Activated B cell treated with CpG ODN at 0.5 μM for 24 hours (primary cell): Measurements from ENCODE around the gene BICD1. TPM values are rescaled to one million over a fixed set of nuclear protein-coding genes. Genes with fewer than 3 reads are reported as not detected.
"Not testable (repeated sequence)": the region's sequence is repeated elsewhere in the genome, so short reads cannot be mapped to it uniquely, and the experiment has no call there.

Experiments used
- ATAC-seq: fragments of 200-7000 bp; cut with Tn5 transposase; one replicate; pipeline ENCODE4 v1.10.0; 2021; ENCODE audit warnings: low read depth, mild to moderate bottlenecking, moderate library complexity
- CTCF ChIA-PET: fragments of 350-600 bp; sonication (Branson Sonifier 250); formaldehyde crosslinking; loops from one replicate; lab custom pipeline; 2021; ENCODE audit warnings: antibody characterized with exemption; lab: Charles Lee
- POLR2A ChIA-PET: fragments of 350-600 bp; sonication (Branson Sonifier 250); formaldehyde crosslinking; loops from one replicate; lab custom pipeline; 2021; ENCODE audit warnings: antibody characterized with exemption; lab: Charles Lee
- DNase-seq: peaks from one replicate; pipeline ENCODE4 v3.0.0; 2022
- H3K27ac Mint-ChIP-seq: one replicate; pipeline ENCODE4 v1.8.0; 2020; ENCODE audit warnings: mixed read lengths
- H3K27me3 Mint-ChIP-seq: one replicate; pipeline ENCODE4 v1.8.0; 2021; ENCODE audit warnings: mixed read lengths
- H3K36me3 Mint-ChIP-seq: one replicate; pipeline ENCODE4 v1.8.0; 2021; ENCODE audit warnings: low read depth, mixed read lengths
- H3K4me1 Mint-ChIP-seq: one replicate; pipeline ENCODE4 v1.8.0; 2021; ENCODE audit warnings: mixed read lengths
- H3K4me3 Mint-ChIP-seq: one replicate; pipeline ENCODE4 v1.8.0; 2020; ENCODE audit warnings: mild to moderate bottlenecking, mixed read lengths
- H3K9me3 Mint-ChIP-seq: one replicate; pipeline ENCODE4 v1.8.0; 2020; ENCODE audit warnings: mixed read lengths
- intact Hi-C: fragments of 100-400 bp; cut with micrococcal nuclease; formaldehyde crosslinking; loops from one replicate; pipeline ENCODE4 v1.15.1; 2024
- total RNA-seq: library from RNA; stranded (reverse); gene quantifications from 2 replicates; pipeline ENCODE4 v1.2.3, GENCODE V29; 2022
- TF ChIP-seq, protein P1 (sequence below): fragments of 200-600 bp; IDR thresholded peaks from one replicate; pipeline ENCODE4 v1.8.0; 2022; ENCODE audit warnings: antibody characterized with exemption, mild to moderate bottlenecking

BICD1 gene
- total RNA-seq, 1 donor from 2014 or later = 67.6 TPM

DNA sequence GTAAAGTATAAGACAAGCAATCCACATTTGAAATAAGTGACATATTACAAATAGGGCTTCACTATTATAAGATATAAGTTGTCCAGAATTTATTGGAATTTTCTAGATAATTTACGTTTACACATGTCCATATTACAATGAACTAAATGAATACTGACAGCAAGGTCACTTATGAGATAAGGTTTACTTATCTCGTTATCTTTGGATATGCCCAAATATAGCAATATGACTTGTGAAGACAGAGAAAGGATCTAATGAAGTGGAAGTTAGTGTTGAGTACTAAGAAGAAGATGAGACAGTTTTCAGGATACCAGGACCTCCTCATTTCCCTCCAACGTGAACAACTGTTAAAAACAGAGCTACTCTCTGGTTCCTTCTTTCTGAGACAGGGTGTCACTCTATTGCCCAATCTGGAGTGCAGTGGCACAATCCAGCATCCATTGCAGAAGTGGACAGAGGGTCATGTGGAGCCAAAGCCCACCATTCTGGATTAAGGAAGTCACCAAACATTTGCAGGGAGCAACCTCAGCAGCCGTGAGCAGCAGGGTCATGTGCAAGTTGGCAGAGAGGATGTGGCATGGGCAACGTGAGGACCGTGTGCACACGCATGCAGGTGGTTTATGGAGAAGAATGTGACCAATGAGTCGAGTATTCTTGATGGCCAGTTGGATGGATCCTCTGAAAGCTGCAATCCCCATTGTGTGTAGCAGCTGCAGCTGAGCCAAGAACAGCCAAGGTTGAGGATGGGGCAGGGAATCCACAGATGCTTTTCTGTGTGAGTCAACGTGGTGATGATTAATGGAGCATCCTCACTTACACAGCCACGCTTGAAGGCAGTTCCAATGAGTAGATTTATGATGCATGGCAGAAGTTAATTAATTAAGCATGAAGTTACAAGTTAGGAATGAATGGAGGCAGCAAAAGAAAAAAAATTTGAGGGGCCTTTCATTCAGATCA lies 111.0 kb downstream of the BICD1 start:
- Mint-ChIP-seq H3K4me1 (peaks cover 20% of the 10 kb centered on the region), H3K36me3 (peaks cover 30% of the 10 kb centered on the region), H3K27me3 (no peaks in the 10 kb centered on the region), H3K27ac (no peak overlapping the region), H3K9me3 (no peaks in the 10 kb centered on the region), H3K4me3 (no peak overlapping the region)
- intact Hi-C loops = no loop called here
- no peak for ATAC-seq
- DNase-seq = no peak
- POLR2A ChIA-PET = interaction anchor here (0.6 to 1.7 kb wide), 4 partner anchors 9 to 79 kb away, joined by 3 to 6 read pairs (median 4); no protein-coding TSS in a partner anchor
- CTCF ChIA-PET = no interaction called here
- TF ChIP-seq, protein P1, sequence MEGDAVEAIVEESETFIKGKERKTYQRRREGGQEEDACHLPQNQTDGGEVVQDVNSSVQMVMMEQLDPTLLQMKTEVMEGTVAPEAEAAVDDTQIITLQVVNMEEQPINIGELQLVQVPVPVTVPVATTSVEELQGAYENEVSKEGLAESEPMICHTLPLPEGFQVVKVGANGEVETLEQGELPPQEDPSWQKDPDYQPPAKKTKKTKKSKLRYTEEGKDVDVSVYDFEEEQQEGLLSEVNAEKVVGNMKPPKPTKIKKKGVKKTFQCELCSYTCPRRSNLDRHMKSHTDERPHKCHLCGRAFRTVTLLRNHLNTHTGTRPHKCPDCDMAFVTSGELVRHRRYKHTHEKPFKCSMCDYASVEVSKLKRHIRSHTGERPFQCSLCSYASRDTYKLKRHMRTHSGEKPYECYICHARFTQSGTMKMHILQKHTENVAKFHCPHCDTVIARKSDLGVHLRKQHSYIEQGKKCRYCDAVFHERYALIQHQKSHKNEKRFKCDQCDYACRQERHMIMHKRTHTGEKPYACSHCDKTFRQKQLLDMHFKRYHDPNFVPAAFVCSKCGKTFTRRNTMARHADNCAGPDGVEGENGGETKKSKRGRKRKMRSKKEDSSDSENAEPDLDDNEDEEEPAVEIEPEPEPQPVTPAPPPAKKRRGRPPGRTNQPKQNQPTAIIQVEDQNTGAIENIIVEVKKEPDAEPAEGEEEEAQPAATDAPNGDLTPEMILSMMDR = no peak

DNA sequence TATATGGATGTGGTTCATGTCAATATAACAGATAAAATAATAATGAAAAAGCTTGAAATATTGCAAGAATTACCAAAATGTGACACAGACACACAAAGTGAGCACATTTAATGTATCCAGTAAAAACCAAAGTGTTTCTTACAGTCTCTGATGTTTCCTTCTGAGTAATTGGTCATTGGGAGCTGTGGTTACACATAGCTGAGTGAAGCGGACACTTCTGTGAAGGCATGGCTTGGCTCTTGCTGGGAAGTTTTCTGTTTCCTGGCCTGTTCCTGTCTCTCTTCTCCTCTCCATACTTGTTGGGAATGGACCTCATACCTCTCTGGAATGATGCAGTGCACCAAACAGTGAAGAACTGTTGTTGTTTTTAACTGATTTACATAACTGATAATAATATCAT lies 117.3 kb downstream of the BICD1 start:
- POLR2A ChIA-PET = interaction anchor here (0.7 kb wide), 1 partner anchor 144 kb away, joined by 5 read pairs; no protein-coding TSS in a partner anchor
- H3K36me3 Mint-ChIP-seq = peaks cover 24% of the 10 kb centered on the region
- no peaks in the 10 kb centered on the region for H3K4me1 Mint-ChIP-seq
- TF ChIP-seq, protein P1 = no peak
- DNase-seq (no peak), ATAC-seq (no peak)
- H3K27ac Mint-ChIP-seq = no peak overlapping the region
- H3K27me3 Mint-ChIP-seq = no peaks in the 10 kb centered on the region
- intact Hi-C loops = no loop called here
- H3K4me3 Mint-ChIP-seq = no peak overlapping the region
- H3K9me3 Mint-ChIP-seq = no peaks in the 10 kb centered on the region
- CTCF ChIA-PET = interaction anchor here (0.9 kb wide), 1 partner anchor 28 kb away, joined by 3 read pairs; no protein-coding TSS in a partner anchor

DNA sequence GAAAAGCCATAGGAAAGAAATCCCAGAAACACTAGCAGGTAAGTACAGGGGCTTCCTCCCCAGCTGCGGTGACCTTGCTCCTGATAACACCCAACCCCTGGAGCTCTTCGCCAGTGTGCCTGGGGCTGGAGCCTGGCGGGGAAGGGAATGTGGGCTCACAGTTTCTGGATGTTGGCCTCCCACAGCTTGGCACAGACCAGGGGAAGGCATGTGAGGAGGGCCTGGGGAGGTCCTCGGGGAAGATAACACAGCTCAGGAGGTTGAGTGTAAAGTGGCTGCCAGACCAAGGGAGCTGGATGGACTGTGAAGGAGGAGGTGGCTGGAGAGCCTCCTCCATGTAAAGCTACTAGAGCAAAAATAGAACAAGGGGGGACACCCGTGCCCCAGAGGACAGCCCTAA lies 120.1 kb downstream of the BICD1 start:
- ATAC-seq (no peak), DNase-seq (no peak)
- POLR2A ChIA-PET = interaction anchor here (0.6 kb wide), 1 partner anchor 87 kb away, joined by 3 read pairs; no protein-coding TSS in a partner anchor
- H3K27me3 Mint-ChIP-seq = no peaks in the 10 kb centered on the region
- no peaks in the 10 kb centered on the region for H3K9me3 Mint-ChIP-seq
- CTCF ChIA-PET = no interaction called here
- no peak overlapping the region for H3K4me3 Mint-ChIP-seq
- H3K4me1 Mint-ChIP-seq = no peaks in the 10 kb centered on the region
- peaks cover 22% of the 10 kb centered on the region for H3K36me3 Mint-ChIP-seq
- TF ChIP-seq, protein P1 = no peak
- no peak overlapping the region for H3K27ac Mint-ChIP-seq
- intact Hi-C loops = no loop called here

DNA sequence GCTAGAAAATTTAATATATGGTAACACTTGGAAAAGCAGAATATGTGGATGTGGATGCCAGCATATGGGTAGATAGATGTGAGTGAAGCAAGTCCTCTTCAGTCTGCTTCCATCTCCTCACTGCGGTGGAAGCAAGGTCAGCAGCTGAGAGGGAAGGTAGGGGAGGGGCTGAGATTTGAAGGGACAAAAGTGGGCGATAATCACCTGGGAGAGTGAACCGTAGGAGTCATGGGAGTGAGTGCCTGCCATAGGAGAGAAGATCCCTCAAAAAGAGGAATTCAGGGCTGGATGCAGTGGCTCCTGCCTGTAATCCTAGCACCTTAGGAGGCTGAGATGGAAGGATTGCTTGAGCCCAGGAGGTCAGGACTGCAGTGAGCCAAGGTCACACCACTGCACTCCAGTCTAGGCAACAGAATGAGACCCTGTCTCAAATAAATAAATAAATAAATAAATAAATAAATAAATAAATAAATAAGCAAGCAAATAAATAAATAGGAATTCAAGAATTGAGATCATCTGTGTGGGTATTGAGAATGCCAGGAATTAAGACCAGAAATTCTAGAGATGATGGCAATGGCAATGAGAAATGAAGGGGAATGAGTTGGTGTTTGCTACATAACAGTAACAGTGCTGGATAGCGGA lies 123.4 kb downstream of the BICD1 start:
- Mint-ChIP-seq H3K4me1 (no peaks in the 10 kb centered on the region), H3K36me3 (peaks cover 3% of the 10 kb centered on the region), H3K27me3 (no peaks in the 10 kb centered on the region), H3K27ac (no peak overlapping the region), H3K4me3 (no peak overlapping the region), H3K9me3 (no peaks in the 10 kb centered on the region)
- ChIA-PET CTCF (no interaction called here), POLR2A (no interaction called here)
- intact Hi-C loops = no loop called here
- TF ChIP-seq, protein P1 = no peak
- no peak for DNase-seq
- ATAC-seq = no peak

DNA sequence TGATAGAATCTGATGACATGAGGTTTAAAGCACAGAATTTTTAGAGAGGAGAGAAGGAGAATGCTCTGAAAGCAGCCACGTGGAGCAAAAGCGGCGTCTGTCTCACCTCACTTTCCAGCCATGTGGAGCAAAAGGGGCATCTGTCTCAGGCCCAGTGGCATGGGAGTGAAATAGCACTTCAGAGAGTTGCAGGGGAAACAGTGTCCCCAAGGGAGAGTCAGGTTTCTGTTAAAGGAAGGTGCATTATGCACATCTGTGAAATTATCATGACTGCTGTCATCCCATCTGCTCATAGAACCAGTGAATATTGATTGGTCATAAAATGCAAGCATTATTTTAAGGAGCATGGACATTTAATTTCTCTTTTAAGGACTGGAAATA lies 124.0 kb downstream of the BICD1 start:
- Mint-ChIP-seq H3K4me1 (no peaks in the 10 kb centered on the region), H3K27ac (no peak overlapping the region), H3K4me3 (no peak overlapping the region), H3K9me3 (no peaks in the 10 kb centered on the region), H3K36me3 (no peaks in the 10 kb centered on the region), H3K27me3 (no peaks in the 10 kb centered on the region)
- ATAC-seq (peak; percentile 96), DNase-seq (no peak)
- TF ChIP-seq, protein P1 = no peak
- ChIA-PET POLR2A (interaction anchor here (0.6 kb wide), 1 partner anchor 168 kb away, joined by 6 read pairs; no protein-coding TSS in a partner anchor), CTCF (no interaction called here)
- intact Hi-C loops = no loop called here

DNA sequence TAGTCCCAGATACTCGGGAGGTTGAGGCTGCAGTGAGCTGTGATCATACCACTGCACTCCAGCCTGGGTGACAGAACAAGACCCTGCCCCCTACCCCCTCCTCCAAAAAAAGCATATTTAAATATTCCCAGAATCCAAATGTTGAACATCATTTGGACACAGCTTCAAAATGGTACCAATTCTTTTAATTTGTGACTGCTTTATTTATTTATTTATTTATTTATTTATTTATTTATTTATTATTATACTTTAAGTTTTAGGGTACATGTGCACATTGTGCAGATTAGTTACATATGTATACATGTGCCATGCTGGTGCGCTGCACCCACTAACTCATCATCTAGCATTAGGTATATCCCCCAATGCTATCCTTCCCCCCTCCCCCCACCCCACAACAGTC lies 124.7 kb downstream of the BICD1 start:
- H3K36me3 Mint-ChIP-seq, intact Hi-C loops, H3K4me3 Mint-ChIP-seq, H3K4me1 Mint-ChIP-seq, CTCF ChIA-PET, H3K9me3 Mint-ChIP-seq, ATAC-seq, H3K27me3 Mint-ChIP-seq, DNase-seq, H3K27ac Mint-ChIP-seq: not testable (repeated sequence)
- POLR2A ChIA-PET = interaction anchor here (0.6 kb wide), 1 partner anchor 169 kb away, joined by 6 read pairs; no protein-coding TSS in a partner anchor
